ENCODE results near the gene CD83. TPM values are rescaled to one million over a fixed set of nuclear protein-coding genes. Genes with fewer than 3 reads are reported as not detected.
A peak's percentile ranks its signal among the peaks of the same experiment; 100 is the strongest.

The CD83 gene
- polyA plus RNA-seq, 3 donors, result 74.5 to 326 (median 84.7) TPM

- H3K4me3 ChIP-seq (replicated peaks in 1 of 3; ENCODE audit: low read depth in 2 of 3, low read length in 3 of 3), result peak overlapping the region in 1 of 3 experiments; percentile 16
- H3K36me3 ChIP-seq (replicated peaks in 1 of 2; ENCODE audit: control insufficient read depth in 1 of 2, insufficient read depth in 2 of 2, low read length in 2 of 2), result no peaks in the 10 kb centered on the region
- TF ChIP-seq CTCF (IDR thresholded peaks at IDR 0.05), result no peak
- H3K27me3 Mint-ChIP-seq (ENCODE audit: low read depth in 3 of 3), result peaks cover 0 to 2% (median 0%) of the 10 kb centered on the region in 3 donors
- H3K36me3 Mint-ChIP-seq, result no peaks in the 10 kb centered on the region
- no peaks in the 10 kb centered on the region for H3K27me3 ChIP-seq (ENCODE audit: control insufficient read depth in 2 of 2, insufficient read depth in 2 of 2, low read length in 2 of 2)
- peaks cover 3 to 30% (median 22%) of the 10 kb centered on the region in 7 donors for H3K9me3 Mint-ChIP-seq
- peak overlapping the region in 1 of 2 donors; percentile 56 for H3K4me3 Mint-ChIP-seq
- H3K4me1 Mint-ChIP-seq, result peaks cover 14% of the 10 kb centered on the region
- intact Hi-C loops (cut with micrococcal nuclease), result no loop called here
- no peaks in the 10 kb centered on the region for H3K79me2 ChIP-seq (ENCODE audit: insufficient read depth, low read length)
- H3K27ac Mint-ChIP-seq, result no peak overlapping the region
- H3K4me2 ChIP-seq (replicated peaks; ENCODE audit: extremely low read depth, low read length, poor library complexity, severe bottlenecking), result peak overlapping the region; percentile 48
- H3K9me3 ChIP-seq (replicated peaks in 1 of 2; ENCODE audit: control insufficient read depth in 1 of 2, insufficient read depth in 1 of 2, low read length in 2 of 2), result peaks cover 2 to 18% of the 10 kb centered on the region in 2 donors
- WGBS (ENCODE audit: insufficient coverage), result no CpG with 5 or more reads among the region's 3 CpGs
- H2AFZ ChIP-seq (ENCODE audit: insufficient read depth, low read depth, low read length, poor library complexity, severe bottlenecking), result no peak overlapping the region
- no peak overlapping the region for H3K27ac ChIP-seq (ENCODE audit: low read depth in 1 of 2, low read length in 2 of 2)
- no peaks in the 10 kb centered on the region for H3K4me1 ChIP-seq (ENCODE audit: control insufficient read depth in 1 of 2, insufficient read depth in 2 of 2, low read length in 2 of 2)
- H4K20me1 ChIP-seq (ENCODE audit: insufficient read depth, low read length), result no peaks in the 10 kb centered on the region
- no peak for DNase-seq
- H3K9ac ChIP-seq (ENCODE audit: insufficient read depth, low read length, poor library complexity, severe bottlenecking), result no peak overlapping the region
Observed at GRCh38 chr6:14174226-14174625, 56.7 kb downstream of the CD83 start.

- H3K9ac ChIP-seq (ENCODE audit: insufficient read depth, low read length, poor library complexity, severe bottlenecking), result no peak overlapping the region
- intact Hi-C loops (cut with micrococcal nuclease), result no loop called here
- peaks cover 14% of the 10 kb centered on the region for H3K4me1 Mint-ChIP-seq
- peaks cover 0 to 10% of the 10 kb centered on the region in 2 donors for H3K9me3 ChIP-seq (replicated peaks in 1 of 2; ENCODE audit: control insufficient read depth in 1 of 2, insufficient read depth in 1 of 2, low read length in 2 of 2)
- no peak overlapping the region for H3K4me3 ChIP-seq (replicated peaks in 1 of 3; ENCODE audit: low read depth in 2 of 3, low read length in 3 of 3)
- no peak overlapping the region for H2AFZ ChIP-seq (ENCODE audit: insufficient read depth, low read depth, low read length, poor library complexity, severe bottlenecking)
- TF ChIP-seq CTCF (IDR thresholded peaks at IDR 0.05), result no peak
- WGBS (ENCODE audit: insufficient coverage), result 82% methylated on average over 4 of the region's 4 CpGs
- H3K27ac Mint-ChIP-seq, result peak overlapping the region in 1 of 7 donors; percentile 52
- H3K79me2 ChIP-seq (ENCODE audit: insufficient read depth, low read length), result no peaks in the 10 kb centered on the region
- H3K27me3 Mint-ChIP-seq (ENCODE audit: low read depth in 3 of 3), result peaks cover 0 to 2% (median 0%) of the 10 kb centered on the region in 3 donors
- H3K4me2 ChIP-seq (replicated peaks; ENCODE audit: extremely low read depth, low read length, poor library complexity, severe bottlenecking), result no peak overlapping the region
- H3K36me3 ChIP-seq (replicated peaks in 1 of 2; ENCODE audit: control insufficient read depth in 1 of 2, insufficient read depth in 2 of 2, low read length in 2 of 2), result no peaks in the 10 kb centered on the region
- H3K4me3 Mint-ChIP-seq, result no peak overlapping the region
- H3K9me3 Mint-ChIP-seq, result peaks cover 0 to 22% (median 16%) of the 10 kb centered on the region in 7 donors
- H3K36me3 Mint-ChIP-seq, result no peaks in the 10 kb centered on the region
- DNase-seq, result no peak
- H3K27ac ChIP-seq (ENCODE audit: low read depth in 1 of 2, low read length in 2 of 2), result no peak overlapping the region
- H3K4me1 ChIP-seq (ENCODE audit: control insufficient read depth in 1 of 2, insufficient read depth in 2 of 2, low read length in 2 of 2), result no peaks in the 10 kb centered on the region
- H4K20me1 ChIP-seq (ENCODE audit: insufficient read depth, low read length), result no peaks in the 10 kb centered on the region
- no peaks in the 10 kb centered on the region for H3K27me3 ChIP-seq (ENCODE audit: control insufficient read depth in 2 of 2, insufficient read depth in 2 of 2, low read length in 2 of 2)
Observed at GRCh38 chr6:14174996-14175395, 57.4 kb downstream of the CD83 start.
